Measurements from ENCODE around the gene HBE1.

GRCh38 chr11:5233307-5233706 is 36.4 kb downstream of the HBE1 start:
- no peak for TF ChIP-seq CTCF (IDR thresholded peaks at IDR 0.05)
- no peak for TF ChIP-seq POLR2A (IDR thresholded peaks at IDR 0.05)

All from Peyer's patch (tissue), 4 donors.